ENCODE measurements around the gene AGAP3. TPM values are rescaled to one million over a fixed set of nuclear protein-coding genes. Genes with fewer than 3 reads are reported as not detected.

The AGAP3 gene
- total RNA-seq, 2 experiments from 2014 or later, result 29.8 to 36.5 TPM

GRCh38 chr7:151059367-151060112 lies 26.7 kb upstream of the AGAP3 start, which contains the start of gene SLC4A2:
SLC4A2 (plus strand) TSS chr7:151059589; CDS start chr7:151061988, 2,399 bp downstream.
- Mint-ChIP-seq H3K4me3 (peak within 1 kb of the TSS; percentile 89), H3K9me3 (no peaks in the 10 kb centered on the region), H3K4me1 (ENCODE audit: low read depth) (peaks cover 25% of the 10 kb centered on the region), H3K27me3 (no peaks in the 10 kb centered on the region), H3K36me3 (no peaks in the 10 kb centered on the region), H3K27ac (peak within 1 kb of the TSS; percentile 89)
- intact Hi-C loops (cut with micrococcal nuclease), result loop anchor here (10.0 kb wide), 1 partner anchor 295 kb away; no protein-coding TSS in a partner anchor
- DNase-seq, result peak; percentile 72
- POLR2A ChIA-PET, result interaction anchor here (0.6 to 2.1 kb wide), 3 partner anchors 13 to 48 kb away, joined by 3 to 5 read pairs (median 3); no protein-coding TSS in a partner anchor
- CTCF ChIA-PET, result interaction anchor here (0.8 to 1.9 kb wide), 7 partner anchors 9 to 54 kb away, joined by 3 to 13 read pairs (median 5); partner anchors contain the start of gene ABCB8

GRCh38 chr7:151060113-151060415 lies 26.2 kb upstream of the AGAP3 start:
- ChIA-PET POLR2A (interaction anchor here (0.8 to 2.1 kb wide), 3 partner anchors 11 to 49 kb away, joined by 3 to 5 read pairs (median 4); no protein-coding TSS in a partner anchor), CTCF (interaction anchor here (0.8 to 1.9 kb wide), 8 partner anchors 9 to 64 kb away, joined by 3 to 13 read pairs (median 4); partner anchors contain the start of gene ABCB8)
- Mint-ChIP-seq H3K4me1 (ENCODE audit: low read depth) (peaks cover 25% of the 10 kb centered on the region), H3K27ac (peak overlapping the region; percentile 28), H3K36me3 (no peaks in the 10 kb centered on the region), H3K4me3 (peak overlapping the region; percentile 89), H3K9me3 (no peaks in the 10 kb centered on the region), H3K27me3 (no peaks in the 10 kb centered on the region)
- intact Hi-C loops (cut with micrococcal nuclease), result no loop called here
- no peak for DNase-seq

GRCh38 chr7:151060416-151061212 lies 25.7 kb upstream of the AGAP3 start:
- peaks cover 5% of the 10 kb centered on the region for H3K36me3 Mint-ChIP-seq
- intact Hi-C loops (cut with micrococcal nuclease), result no loop called here
- H3K9me3 Mint-ChIP-seq, result no peaks in the 10 kb centered on the region
- POLR2A ChIA-PET, result interaction anchor here (0.7 to 2.1 kb wide), 5 partner anchors 11 to 50 kb away, joined by 3 to 5 read pairs (median 3); partner anchors contain the start of gene TMUB1
- CTCF ChIA-PET, result interaction anchor here (0.8 to 1.9 kb wide), 8 partner anchors 10 to 64 kb away, joined by 3 to 13 read pairs (median 4); partner anchors contain the start of gene ABCB8
- peak overlapping the region; percentile 89 for H3K4me3 Mint-ChIP-seq
- DNase-seq, result peak; percentile 38
- no peaks in the 10 kb centered on the region for H3K27me3 Mint-ChIP-seq
- H3K27ac Mint-ChIP-seq, result no peak overlapping the region
- peaks cover 25% of the 10 kb centered on the region for H3K4me1 Mint-ChIP-seq (ENCODE audit: low read depth)

GRCh38 chr7:151061213-151062110 lies 24.8 kb upstream of the AGAP3 start:
- POLR2A ChIA-PET, result interaction anchor here (0.7 to 1.5 kb wide), 3 partner anchors 10 to 22 kb away, joined by 3 to 4 read pairs (median 3); partner anchors contain the start of gene TMUB1

GRCh38 chr7:151062111-151062398 lies 24.2 kb upstream of the AGAP3 start:
- Mint-ChIP-seq H3K4me1 (ENCODE audit: low read depth) (peaks cover 19% of the 10 kb centered on the region), H3K36me3 (peaks cover 6% of the 10 kb centered on the region), H3K27ac (no peak overlapping the region), H3K27me3 (no peaks in the 10 kb centered on the region), H3K4me3 (no peak overlapping the region), H3K9me3 (no peaks in the 10 kb centered on the region)
- intact Hi-C loops (cut with micrococcal nuclease), result no loop called here
- POLR2A ChIA-PET, result no interaction called here
- DNase-seq, result no peak
- CTCF ChIA-PET, result interaction anchor here (1.3 kb wide), 1 partner anchor 34 kb away, joined by 3 read pairs; the partner anchor contains the start of gene ABCB8

More at GRCh38 chr7:151061213-151062110, 24.8 kb upstream of the AGAP3 start:
- Mint-ChIP-seq H3K27me3 (no peaks in the 10 kb centered on the region), H3K27ac (no peak overlapping the region), H3K36me3 (peaks cover 6% of the 10 kb centered on the region), H3K9me3 (no peaks in the 10 kb centered on the region), H3K4me3 (peak overlapping the region; percentile 89), H3K4me1 (ENCODE audit: low read depth) (peaks cover 25% of the 10 kb centered on the region)
- CTCF ChIA-PET, result interaction anchor here (1.7 kb wide), 3 partner anchors 33 to 63 kb away, joined by 7 to 13 read pairs (median 7); partner anchors contain the start of gene ABCB8
- no peak for DNase-seq
- intact Hi-C loops (cut with micrococcal nuclease), result no loop called here

GRCh38 chr7:151062399-151063211 lies 23.7 kb upstream of the AGAP3 start:
- CTCF ChIA-PET, result interaction anchor here (0.8 to 1.3 kb wide), 2 partner anchors 34 to 78 kb away, joined by 3 read pairs; partner anchors contain the start of gene ABCB8
- H3K9me3 Mint-ChIP-seq, result no peaks in the 10 kb centered on the region

GRCh38 chr7:151063212-151063561 lies 23.1 kb upstream of the AGAP3 start:
- peaks cover 11% of the 10 kb centered on the region for H3K36me3 Mint-ChIP-seq
- no peak overlapping the region for H3K4me3 Mint-ChIP-seq
- ChIA-PET POLR2A (interaction anchor here (0.6 kb wide), 1 partner anchor 315 kb away, joined by 5 read pairs; no protein-coding TSS in a partner anchor), CTCF (interaction anchor here (0.8 to 1.3 kb wide), 2 partner anchors 35 to 79 kb away, joined by 3 read pairs; partner anchors contain the start of gene ABCB8)
- H3K27me3 Mint-ChIP-seq, result no peaks in the 10 kb centered on the region
- intact Hi-C loops (cut with micrococcal nuclease), result no loop called here
- peaks cover 15% of the 10 kb centered on the region for H3K4me1 Mint-ChIP-seq (ENCODE audit: low read depth)
- no peaks in the 10 kb centered on the region for H3K9me3 Mint-ChIP-seq
- DNase-seq, result no peak
- no peak overlapping the region for H3K27ac Mint-ChIP-seq

More at GRCh38 chr7:151062399-151063211, 23.7 kb upstream of the AGAP3 start:
- Mint-ChIP-seq H3K36me3 (peaks cover 9% of the 10 kb centered on the region), H3K4me3 (no peak overlapping the region), H3K27me3 (no peaks in the 10 kb centered on the region), H3K4me1 (ENCODE audit: low read depth) (peaks cover 15% of the 10 kb centered on the region), H3K27ac (no peak overlapping the region)
- intact Hi-C loops (cut with micrococcal nuclease), result no loop called here
- no peak for DNase-seq
- POLR2A ChIA-PET, result interaction anchor here (0.6 kb wide), 1 partner anchor 316 kb away, joined by 5 read pairs; no protein-coding TSS in a partner anchor

- H3K4me1 Mint-ChIP-seq (ENCODE audit: low read depth), result peaks cover 9% of the 10 kb centered on the region
Measured at GRCh38 chr7:151064454-151064853, 21.8 kb upstream of the AGAP3 start.

GRCh38 chr7:151064993-151065392 lies 21.3 kb upstream of the AGAP3 start:
- ChIA-PET POLR2A (no interaction called here), CTCF (no interaction called here)
- Mint-ChIP-seq H3K27ac (no peak overlapping the region), H3K9me3 (no peaks in the 10 kb centered on the region), H3K4me1 (ENCODE audit: low read depth) (peaks cover 9% of the 10 kb centered on the region), H3K36me3 (peaks cover 17% of the 10 kb centered on the region), H3K27me3 (no peaks in the 10 kb centered on the region), H3K4me3 (no peak overlapping the region)
- intact Hi-C loops (cut with micrococcal nuclease), result no loop called here
- DNase-seq, result no peak

More at GRCh38 chr7:151064454-151064853, 21.8 kb upstream of the AGAP3 start:
- Mint-ChIP-seq H3K4me3 (no peak overlapping the region), H3K27ac (no peak overlapping the region), H3K36me3 (peaks cover 16% of the 10 kb centered on the region), H3K9me3 (no peaks in the 10 kb centered on the region), H3K27me3 (no peaks in the 10 kb centered on the region)
- intact Hi-C loops (cut with micrococcal nuclease), result no loop called here
- POLR2A ChIA-PET, result no interaction called here
- CTCF ChIA-PET, result no interaction called here
- no peak for DNase-seq

- no peak overlapping the region for H3K27ac Mint-ChIP-seq
- no peaks in the 10 kb centered on the region for H3K27me3 Mint-ChIP-seq
- peaks cover 17% of the 10 kb centered on the region for H3K36me3 Mint-ChIP-seq
Measured at GRCh38 chr7:151065516-151065915, 20.8 kb upstream of the AGAP3 start.

More at GRCh38 chr7:151065516-151065915, 20.8 kb upstream of the AGAP3 start:
- ChIA-PET POLR2A (no interaction called here), CTCF (no interaction called here)
- DNase-seq, result no peak
- Mint-ChIP-seq H3K4me1 (ENCODE audit: low read depth) (peaks cover 9% of the 10 kb centered on the region), H3K4me3 (no peak overlapping the region), H3K9me3 (no peaks in the 10 kb centered on the region)
- intact Hi-C loops (cut with micrococcal nuclease), result no loop called here
